ENCODE results near the gene AHRR. TPM values are rescaled to one million over a fixed set of nuclear protein-coding genes. Genes with fewer than 3 reads are reported as not detected.

AHRR gene
- polyA plus RNA-seq, 4 donors, result 2.5 to 3.5 (median 3.0) TPM

- no peak for DNase-seq (ENCODE audit: low read depth in 4 of 4, low spot score in 3 of 4)
These were observed 130.3 kb downstream of the AHRR start for GRCh38 chr5:451587-452458.

DNA sequence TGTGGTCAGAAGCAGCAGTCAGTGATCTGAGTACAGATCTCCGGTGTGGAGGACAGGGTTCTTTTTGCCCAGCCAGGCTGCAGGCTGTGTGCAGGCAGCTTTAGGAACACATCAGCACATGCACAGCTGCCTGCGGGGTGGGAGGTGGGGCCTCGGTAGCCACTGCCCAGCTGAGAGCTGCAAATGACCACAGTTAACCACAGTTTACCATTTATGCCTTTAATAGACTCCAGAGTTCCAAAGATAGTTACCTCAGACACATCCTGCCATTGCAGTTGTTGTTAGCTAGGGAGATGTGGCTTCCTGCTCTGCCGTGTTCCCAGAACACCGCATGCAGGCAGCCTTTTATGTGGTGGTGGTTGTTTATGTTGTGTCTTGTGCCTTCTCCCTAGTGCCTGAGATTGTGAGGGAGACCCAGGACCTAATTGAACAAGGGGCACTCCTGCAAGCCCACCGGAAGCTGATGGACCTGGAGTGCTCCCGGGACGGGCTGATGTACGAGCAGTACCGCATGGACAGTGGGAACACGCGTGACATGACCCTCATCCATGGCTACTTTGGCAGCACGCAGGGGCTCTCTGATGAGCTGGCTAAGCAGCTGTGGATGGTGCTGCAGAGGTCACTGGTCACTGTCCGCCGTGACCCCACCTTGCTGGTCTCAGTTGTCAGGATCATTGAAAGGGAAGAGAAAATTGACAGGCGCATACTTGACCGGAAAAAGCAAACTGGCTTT lies 131.6 kb downstream of the AHRR start:
- no peak for DNase-seq (ENCODE audit: low read depth in 4 of 4, low spot score in 3 of 4)

DNA sequence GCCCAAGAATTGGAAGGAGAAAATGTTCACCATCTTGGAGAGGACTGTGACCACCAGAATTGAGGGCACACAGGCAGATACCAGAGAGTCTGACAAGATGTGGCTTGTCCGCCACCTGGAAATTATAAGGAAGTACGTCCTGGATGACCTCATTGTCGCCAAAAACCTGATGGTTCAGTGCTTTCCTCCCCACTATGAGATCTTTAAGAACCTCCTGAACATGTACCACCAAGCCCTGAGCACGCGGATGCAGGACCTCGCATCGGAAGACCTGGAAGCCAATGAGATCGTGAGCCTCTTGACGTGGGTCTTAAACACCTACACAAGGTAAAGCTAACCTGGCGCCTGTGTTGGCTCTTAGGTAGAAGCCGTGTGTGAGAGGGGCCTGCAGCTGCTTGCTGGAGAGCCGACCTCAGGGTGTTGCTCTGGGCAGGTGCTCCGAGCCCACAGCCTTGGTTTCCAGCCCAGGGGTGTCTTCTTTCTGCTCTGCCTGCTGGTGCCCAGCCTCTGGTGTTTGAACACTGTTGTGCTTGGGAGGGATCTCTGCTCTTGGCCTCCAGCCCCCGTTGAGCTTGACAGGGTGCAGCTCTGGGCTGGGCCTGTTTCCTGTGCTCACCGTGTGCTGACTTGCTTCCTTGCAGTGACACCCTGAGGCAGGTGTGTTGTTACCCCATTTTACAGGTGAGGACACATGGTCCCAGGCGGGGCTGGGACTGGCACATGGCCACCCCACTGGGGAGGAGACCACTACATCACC lies 132.4 kb downstream of the AHRR start:
- no peak for DNase-seq (ENCODE audit: low read depth in 4 of 4, low spot score in 3 of 4)

GRCh38 chr5:454936-455335 lies 133.4 kb downstream of the AHRR start:
- no peak for DNase-seq (ENCODE audit: low read depth in 4 of 4, low spot score in 3 of 4)

GRCh38 chr5:455806-456205 lies 134.3 kb downstream of the AHRR start:
- no peak for DNase-seq (ENCODE audit: low read depth in 4 of 4, low spot score in 3 of 4)

GRCh38 chr5:456351-457194 lies 135.1 kb downstream of the AHRR start:
- DNase-seq (ENCODE audit: low read depth in 4 of 4, low spot score in 3 of 4), result no peak

DNA sequence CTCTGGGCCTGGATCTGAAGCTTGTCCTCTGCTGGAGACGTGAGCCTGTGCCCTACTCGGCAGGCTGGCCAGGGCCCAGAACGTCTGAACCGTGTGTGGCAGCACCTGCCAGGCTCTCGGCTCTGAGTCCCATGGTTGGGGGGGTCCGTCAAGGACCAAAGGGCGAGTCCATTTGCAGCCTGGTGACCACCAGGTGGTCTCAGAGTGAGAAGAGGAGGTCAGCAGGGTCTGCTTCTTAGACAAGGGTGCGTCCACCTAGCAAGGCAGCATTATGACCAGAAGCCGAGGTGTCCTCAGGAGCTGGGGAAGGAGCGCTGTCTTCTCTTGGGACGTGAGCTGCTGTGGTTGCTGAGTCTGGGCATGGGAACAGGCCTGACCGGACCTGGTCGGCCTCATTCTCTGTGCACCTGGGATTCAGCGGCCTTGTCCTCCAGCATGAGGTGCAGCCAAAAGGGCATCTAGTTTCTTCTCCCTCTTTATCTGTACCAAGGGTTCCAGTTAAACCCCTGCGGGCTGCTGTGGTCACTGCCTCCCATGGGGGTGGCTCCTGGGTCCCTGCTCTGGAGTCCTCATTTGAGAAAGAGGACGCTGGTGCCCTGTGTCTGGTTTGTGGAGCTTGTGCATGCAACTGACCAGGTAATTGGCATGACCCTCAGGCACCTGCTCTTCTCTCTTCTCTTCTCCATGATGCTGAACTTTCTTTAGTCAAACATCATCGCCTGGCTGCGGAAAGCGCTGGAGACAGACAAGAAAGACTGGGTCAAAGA lies 135.9 kb downstream of the AHRR start:
- no peak for DNase-seq (ENCODE audit: low read depth in 4 of 4, low spot score in 3 of 4)

DNA sequence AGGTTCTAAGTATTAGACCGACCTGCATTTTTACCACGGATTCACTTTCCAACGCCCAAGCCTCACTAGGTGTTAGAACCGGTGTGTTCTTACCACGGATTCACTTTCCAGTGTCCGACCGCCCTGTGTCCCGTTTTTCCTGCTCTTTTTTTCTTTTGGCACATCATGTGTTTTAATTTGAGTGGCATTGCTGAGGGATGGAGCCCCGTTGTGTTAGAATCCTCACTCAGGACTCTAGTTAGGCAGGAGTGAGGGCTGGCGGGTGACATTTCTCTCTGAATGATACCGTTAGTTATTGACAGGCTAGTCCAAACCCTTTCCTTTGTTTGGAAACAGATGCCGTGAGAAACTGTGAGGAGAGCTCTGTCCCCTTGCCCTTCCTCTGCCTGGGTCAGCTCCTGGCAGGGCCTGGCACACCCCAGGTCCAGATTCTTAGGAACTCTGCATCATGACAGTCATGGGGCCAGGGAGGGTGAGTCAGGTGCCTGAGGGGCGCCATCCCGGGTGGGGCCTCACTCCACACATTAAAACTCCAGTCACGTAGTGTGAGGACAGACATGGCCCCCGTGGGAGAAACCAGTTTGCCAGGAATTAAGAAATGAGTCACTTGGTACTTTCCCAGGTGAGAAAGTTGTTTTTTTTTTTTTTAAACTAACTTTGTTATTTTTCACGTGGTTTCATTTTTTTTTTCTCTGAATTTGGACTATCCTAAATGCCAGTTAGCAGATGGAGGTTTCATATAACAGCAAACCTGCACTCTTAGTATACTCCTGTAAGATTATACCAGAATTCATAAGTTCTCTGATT lies 137.2 kb downstream of the AHRR start:
- no peak for DNase-seq (ENCODE audit: low read depth in 4 of 4, low spot score in 3 of 4)

DNA sequence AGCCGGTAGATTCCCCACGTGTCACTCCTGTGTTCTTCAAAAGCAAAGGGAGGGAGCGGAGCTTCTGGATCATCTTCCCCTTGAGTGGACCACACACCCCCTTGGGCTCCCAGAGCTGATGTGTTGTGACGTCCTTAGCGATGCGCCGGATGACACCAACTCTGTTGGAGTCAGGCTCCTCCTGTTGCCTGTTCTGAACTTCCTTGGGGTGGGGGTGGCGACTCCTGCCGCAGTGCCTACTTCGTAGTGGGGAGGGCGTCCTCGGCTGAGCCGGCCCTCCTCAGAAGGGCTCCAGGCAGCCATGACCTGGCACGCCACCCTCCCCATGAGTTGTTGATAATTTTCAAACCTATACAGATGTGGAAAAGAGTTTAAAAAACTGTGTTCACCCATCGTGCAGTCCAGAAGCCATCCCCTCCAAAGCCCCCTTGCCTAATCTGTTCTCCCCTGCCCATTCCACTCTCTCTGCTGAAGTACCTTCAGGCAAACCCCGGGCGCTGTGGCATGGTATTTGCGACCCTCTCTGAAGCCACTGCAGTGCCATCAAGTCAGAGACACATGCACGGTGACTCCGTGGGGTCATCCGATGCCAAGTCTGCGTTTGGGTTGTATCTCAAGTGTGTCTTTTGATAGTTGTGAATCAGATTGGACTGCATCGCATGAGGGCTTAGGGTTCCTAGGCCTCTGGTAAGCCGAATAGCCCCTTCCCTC lies 138.2 kb downstream of the AHRR start:
- DNase-seq (ENCODE audit: low read depth in 4 of 4, low spot score in 3 of 4), result no peak

DNA sequence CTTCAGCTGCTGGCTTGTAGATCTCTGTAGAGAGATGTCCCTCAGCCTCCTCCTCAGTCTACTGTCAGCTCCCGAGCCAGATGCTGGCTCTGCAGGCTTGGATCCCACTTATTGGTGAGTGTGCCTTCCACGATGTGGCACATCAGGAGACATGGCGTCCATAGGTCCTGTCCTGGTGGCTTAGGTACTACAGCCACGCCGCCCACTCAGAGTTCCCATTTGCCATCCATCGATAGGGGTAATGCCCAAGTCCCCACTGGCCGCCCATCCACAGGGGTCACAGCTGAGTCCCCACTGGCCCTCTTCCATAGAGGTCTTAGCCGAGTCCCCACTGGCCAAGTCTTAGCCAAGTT lies 138.7 kb downstream of the AHRR start:
- DNase-seq (ENCODE audit: low read depth in 4 of 4, low spot score in 3 of 4), result no peak

GRCh38 chr5:462051-462481 lies 140.6 kb downstream of the AHRR start:
- DNase-seq (ENCODE audit: low read depth in 4 of 4, low spot score in 3 of 4), result no peak

GRCh38 chr5:463301-463700 lies 141.8 kb downstream of the AHRR start:
- DNase-seq (ENCODE audit: low read depth in 4 of 4, low spot score in 3 of 4), result no peak

- DNase-seq (ENCODE audit: low read depth in 4 of 4, low spot score in 3 of 4), result no peak
These were observed 142.4 kb downstream of the AHRR start for GRCh38 chr5:463952-464351.

DNA sequence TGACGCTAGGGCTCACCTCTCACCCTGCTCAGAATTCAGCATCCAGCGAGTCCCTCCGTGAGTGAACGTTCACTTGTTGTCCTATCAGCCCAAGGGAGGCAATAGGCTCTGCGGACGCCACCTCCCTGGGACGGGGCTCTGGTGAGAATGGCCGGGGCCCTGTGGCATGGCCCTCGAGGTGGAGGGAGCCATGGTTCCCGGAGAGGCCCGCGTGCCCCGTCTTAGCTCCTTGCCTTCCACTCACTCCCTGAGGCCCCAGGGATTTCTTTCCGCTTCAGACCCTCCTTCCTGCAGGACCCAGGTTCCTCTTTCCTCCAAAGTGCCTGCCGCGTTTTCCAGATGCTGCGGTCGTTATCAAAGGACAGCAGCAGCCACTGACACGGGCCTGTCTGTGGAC lies 142.9 kb downstream of the AHRR start:
- no peak for DNase-seq (ENCODE audit: low read depth in 4 of 4, low spot score in 3 of 4)

DNA sequence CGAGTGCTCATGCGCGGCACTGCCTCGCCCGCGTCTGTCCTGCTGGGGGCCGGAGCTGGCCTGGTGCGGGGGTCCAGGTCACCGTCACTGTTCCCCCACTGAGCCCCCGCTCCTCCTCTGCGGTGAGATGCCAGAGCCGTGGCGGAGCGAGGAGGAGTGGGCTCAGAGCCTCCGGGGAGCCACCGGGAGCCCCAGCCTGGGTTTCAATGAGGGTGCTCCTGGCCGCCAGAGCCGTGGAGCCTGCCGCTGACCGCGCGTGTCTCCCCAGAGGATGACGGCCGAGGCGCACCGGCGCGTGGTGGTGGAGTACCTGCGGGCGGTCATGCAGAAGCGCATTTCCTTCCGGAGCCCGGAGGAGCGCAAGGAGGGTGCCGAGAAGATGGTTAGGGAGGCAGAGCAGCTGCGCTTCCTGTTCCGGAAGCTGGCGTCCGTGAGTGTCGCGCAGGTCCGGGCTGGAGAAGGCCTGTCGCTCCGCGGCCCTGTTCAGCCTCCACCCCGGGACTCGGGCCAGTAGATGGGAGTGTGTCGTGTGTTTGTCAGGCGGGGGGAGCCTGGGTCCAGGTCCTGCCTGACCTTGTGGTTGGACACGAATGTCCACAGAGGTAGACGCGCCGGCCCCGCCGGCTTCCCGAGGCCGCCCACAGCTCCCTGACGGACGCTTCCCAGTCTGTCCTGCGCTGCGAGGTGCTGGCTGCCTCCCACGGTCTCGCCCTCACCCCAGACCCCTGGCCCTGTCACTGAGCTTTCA lies 143.5 kb downstream of the AHRR start:
- no peak for DNase-seq (ENCODE audit: low read depth in 4 of 4, low spot score in 3 of 4)

- no peak for DNase-seq (ENCODE audit: low read depth in 4 of 4, low spot score in 3 of 4)
These were observed 144.3 kb downstream of the AHRR start for GRCh38 chr5:465591-466403.

Data from left renal pelvis (tissue), 4 donors.